Activated CD4-positive, alpha-beta T cell treated with anti-CD3 and anti-CD28 coated beads, Interleukin-2, amount 50 U/mL, for 24 hours (primary cell): ENCODE measurements around the gene SNTG2.

Source experiments
- DNase-seq, 2 donors: peaks; one replicate each; pipeline ENCODE4 v3.0.0-alpha.2; 2020; ENCODE audit warnings: low read depth in 1 of 2, low spot score in 1 of 2

SNTG2 gene

DNA sequence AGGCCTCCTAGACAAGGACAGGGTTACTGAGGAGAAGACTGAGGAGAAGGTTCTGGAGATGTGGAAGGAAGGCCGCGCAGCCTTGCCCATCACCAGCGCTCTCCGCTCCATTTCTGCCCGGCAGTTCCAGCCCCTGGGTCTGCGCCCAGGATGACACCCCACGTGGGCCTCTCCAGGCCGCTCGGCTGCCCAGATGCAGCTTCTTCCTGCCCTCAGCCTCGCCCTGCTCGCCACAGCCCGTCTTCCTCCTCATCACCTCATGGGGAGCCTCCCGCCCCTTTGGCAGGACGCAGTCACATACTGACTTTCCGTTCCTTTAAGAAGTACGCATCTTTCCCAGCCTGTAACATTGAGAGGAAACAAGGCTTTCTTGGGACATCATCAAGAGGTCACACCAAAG lies 37.1 kb downstream of the SNTG2 start:
- no peak for DNase-seq

DNA sequence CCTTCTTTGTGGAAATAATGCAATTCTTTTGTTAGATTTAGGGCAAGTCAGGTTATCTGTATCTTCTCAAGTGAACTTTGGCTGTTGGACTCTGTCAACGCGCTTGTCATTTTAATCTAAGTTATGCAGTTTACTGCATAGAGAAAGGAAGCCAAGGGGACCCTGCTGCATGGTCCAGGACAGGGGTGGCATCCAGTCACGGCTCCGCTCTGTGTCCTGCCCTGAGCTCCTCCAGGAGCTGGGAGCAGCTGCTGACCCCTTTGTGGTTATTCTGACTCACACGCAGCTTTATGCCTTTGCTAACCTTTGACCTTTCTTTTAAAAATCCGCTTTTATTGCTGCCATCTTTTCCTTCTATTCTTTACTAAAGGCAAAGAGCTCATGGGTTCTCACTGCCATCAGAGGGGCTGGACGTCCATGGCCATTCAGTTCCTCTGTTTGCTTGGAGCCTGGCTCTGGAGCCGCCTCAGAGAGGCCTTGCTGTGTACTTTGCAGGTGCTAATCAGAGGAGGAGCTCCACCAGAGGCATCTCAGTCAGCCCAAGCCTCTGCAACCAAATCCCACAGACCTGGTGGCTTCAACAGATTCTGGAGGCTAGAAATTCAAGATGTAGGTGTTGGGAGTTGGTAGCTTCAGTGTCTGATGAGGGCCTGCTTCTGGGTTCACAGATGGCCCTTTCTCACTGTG lies 39.3 kb downstream of the SNTG2 start:
- DNase-seq = no peak

DNA sequence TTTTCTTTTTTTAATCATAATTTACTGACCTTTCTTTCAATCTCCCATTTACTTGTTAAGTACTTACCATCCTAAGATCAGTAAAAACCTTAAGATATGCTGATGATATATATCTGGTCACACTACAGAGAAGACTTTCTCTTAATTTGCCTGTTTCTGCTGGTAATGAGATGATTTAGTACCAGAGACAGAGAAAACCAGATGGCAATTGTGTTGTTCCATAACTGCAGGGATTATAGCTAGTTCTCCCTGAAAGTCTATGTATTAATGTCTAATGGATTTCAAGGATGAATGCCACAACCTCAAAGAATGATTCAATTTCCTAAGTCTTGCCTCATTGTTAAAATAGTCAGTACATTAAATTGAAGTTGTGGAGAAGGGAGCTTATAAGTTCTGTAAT lies 40.3 kb downstream of the SNTG2 start:
- no peak for DNase-seq

DNA sequence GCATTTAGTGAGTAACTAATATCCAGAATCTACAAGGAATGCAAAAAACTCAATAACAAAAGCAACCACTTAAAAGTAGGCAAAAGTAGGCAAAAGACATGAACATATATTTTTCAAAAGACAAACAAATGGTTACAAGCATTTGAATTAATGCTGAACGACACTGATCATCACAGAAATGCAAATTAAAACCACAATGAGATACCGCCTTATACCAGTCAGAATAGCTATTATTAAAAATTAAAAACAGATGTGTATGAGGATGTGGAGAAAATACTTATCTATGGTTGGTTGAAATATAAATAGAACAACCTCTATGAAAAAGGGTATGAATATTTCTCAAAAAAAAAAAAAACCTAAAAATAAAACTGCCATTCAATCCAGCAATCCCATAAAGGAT lies 51.7 kb downstream of the SNTG2 start:
- DNase-seq = no peak

DNA sequence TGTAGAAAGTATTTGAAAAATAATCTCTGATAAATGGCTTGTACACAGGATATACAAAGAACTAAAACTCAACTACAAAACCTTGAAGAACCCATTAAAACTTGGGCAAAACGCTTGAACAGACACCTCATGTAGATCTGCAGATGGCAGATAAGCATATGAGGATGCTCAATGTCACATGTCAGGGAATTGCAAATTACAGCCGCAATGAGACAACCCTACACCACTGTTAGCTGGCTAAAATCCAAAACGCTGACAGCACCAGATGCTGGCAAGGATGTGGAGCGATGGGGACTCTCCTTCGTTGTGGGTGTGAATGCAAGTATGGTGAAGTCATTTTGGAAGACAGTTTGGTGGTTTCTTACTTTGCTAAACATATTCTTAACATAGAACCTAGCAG lies 53.7 kb downstream of the SNTG2 start:
- DNase-seq = no peak

DNA sequence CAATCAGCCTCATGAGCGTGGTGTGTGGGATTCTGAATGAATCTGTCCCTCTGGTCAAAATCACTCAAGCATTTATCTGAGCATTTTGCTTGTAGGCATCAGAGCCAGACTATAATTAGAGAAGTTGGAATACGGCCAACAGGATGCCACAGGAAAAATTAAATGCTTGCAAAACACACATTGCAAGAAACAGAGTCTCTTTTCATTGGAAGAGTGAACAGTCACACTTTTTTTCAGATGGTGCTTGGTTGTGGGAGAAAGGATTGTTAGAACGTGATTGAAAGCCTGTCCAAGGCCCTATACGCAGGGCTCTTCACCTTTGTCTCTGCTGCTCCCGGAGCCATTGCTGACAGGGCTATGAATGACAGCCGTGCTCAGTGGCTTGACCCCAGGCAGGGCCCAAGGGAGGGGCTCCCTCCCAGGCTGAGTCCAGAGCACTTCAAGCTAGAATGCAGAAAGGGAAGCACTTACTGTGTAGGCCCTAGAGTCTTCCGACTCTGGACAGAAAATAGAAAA lies 59.8 kb downstream of the SNTG2 start:
- no peak for DNase-seq

DNA sequence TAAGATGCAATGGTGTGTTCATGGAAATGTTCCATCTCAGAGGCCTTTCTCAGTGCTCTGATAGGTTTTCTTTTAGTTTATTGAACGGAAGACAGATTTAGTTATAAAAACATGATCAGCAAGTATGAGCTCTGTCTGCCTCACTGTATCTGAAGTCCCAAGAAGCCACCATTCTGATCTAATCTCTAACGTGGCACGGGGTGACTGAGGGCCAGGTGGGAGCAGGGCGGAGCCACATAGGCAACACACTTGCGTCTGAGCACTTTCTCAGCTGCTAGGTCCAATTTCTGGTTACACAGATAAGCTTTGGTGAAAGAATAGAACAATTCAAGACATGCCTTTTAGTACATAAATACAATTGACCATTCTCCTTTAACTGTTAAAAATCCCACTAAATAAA lies 60.4 kb downstream of the SNTG2 start:
- no peak for DNase-seq

DNA sequence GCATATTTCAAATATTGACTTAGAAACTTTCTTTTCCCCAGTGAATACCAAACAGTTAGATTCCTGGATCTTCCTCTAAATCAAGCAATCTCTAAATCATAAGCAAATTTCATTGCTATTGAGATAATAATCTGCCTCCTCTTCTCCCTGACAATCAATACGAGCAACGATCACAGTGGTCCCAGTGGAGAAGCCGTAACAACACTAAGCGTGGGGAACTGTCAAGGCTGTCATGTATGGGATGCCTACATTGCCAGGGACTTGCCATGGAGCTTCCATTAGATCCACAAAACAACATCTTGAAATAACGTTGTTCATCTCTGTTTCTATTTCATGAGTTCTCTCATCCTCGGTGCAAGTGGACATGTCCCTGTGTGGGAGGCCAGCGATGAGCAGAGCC lies 61.3 kb downstream of the SNTG2 start:
- no peak for DNase-seq

DNA sequence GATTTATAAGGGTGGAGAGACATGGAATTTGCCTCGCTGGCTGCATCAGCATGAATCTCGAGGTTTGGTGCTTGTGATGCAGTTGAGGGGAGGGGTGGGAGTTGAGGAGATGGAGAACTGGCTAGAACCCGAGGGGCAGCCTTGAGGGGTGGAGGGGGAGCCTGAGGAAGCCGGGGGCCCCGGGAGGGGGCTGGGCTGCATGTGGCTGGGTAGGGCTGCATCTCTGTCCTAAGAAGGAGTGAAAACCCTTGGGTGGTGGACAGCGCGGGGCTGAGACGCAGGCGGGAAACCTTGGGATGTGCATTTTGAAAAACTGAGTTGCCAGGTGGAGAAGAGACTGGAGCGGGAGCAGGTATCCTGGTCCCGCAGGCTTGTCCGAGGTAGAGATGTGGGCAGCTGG lies 64.2 kb downstream of the SNTG2 start:
- no peak for DNase-seq

DNA sequence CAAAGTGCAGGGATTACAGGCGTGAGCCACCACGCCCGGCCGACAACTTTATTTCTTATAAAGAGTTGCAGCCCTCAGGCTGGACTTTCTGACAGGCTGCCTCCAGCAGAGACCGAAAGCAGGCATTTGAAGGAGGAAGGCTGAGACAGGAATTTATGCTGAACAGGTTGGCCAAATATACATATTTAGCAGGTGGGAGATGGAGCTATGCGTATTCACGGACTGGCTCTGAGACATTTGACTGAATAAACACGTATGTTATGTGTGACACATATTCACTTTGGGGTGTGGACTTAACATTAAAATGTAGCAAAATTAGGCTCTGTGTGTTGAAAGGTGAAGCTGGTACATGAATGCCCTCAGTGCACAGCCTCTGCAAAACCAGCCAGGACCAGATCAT lies 65.9 kb downstream of the SNTG2 start:
- DNase-seq = no peak

DNA sequence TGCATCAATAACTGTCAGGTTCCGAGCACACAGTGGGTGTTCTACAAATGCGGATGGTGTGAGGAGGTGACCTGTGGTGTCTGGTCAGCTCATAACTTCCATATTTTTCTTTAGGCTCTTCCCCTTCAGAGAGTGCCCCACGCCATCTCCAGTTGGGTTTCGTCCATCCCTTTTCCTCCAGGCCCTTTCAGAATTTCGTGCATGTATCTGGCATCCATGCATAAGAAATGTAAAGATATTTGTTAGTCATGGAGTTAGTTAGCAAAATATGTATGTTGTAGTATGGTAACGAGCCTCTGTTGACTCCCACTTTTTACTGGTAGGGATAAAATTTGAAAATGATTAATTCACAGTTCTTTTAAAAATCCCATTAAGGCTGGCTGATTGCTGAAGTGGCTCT lies 67.2 kb downstream of the SNTG2 start:
- DNase-seq = no peak

DNA sequence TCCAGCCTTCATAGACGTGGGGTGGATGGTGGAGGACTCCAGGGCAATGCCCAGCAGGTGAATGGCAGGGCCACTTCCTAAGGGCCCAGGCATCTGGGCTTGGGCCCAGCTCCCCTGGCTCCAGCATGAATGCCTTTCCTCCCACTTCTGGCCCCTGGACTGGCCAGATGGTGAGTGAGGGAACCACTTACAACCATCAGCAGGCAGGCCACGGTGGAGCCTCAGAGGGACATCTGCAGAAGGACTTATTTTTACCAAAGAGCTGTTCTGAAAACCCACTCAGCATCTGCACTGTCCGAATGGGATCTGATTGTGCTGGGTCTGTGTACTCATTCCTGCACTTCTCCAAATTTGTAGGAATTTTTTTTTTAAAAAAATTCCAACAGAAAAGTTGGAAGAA lies 69.6 kb downstream of the SNTG2 start:
- DNase-seq = no peak

DNA sequence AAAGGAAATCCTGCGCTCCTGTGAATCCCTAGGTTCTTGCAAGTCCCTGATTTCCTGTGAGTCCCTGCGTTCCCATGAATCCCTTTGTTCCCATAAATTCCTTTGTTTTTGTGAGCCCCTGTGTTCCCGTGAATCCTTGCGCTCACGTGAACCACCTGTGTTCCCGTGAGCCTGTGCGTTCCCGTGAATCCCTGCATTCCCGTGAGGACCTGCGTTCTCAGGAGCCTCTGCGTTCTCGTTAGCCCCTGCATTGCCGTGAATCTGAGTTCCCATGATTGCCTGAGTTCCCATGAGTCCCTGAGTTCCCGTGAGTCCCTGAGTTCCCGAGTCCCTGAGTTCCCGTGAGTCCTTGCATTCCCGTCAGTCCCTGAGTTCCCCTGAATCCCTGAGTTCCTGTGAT lies 71.5 kb downstream of the SNTG2 start:
- no peak for DNase-seq

DNA sequence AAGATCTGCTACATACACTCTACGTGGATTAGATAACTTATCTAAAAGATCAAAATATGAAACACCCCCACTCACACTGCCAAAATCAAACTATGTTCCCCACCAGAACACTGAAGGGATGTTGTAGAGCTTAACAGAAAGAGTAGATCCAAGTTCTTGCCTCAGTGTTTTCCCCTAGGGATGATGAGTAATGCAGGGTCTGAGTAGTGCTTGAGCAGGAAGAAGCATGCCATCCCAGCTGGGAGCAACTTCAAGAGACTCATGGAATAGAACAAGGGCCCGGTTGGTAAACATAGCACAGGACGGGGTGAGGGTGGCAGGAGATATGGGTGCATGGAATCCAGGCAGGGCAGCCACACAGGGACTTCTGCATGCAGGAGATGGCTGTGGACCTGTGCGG lies 74.3 kb downstream of the SNTG2 start:
- DNase-seq = no peak

DNA sequence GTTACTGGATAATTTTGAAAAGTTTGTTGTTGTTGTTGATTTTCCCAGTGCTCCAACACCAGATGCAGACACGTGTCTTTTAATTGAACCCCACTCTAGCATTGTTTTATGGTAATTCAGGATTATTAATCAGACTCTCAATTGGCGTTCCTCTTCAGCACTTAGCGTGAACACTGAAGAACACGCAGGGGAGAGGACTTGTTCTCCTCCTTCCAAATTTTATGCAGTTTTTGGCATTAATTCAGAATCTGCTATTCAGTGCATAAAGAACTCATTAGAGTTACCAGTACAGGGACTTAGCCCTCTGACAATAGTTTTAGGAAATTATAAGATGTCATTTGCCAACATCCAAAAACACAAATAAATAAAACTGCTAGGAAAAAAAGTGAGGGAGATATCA lies 75.5 kb downstream of the SNTG2 start:
- DNase-seq = no peak

DNA sequence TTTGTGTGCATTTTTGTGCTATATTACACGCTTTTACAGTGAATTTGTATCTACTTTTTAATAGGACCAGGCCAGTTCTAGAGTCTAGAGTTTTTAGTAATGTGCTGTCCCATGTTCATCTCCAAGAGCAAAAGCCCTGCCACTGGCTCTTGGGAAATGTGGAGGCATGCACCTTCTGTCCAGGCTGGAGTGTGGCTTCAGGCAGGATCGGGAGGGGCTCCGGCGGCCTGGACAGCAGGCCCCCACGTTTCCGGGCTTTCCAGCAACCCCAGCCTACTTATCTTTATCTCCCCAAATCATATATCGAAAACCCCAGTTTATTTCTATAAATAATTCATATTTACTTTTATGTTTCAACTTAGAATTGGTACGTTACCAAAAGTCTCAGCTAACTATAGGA lies 78.2 kb downstream of the SNTG2 start:
- no peak for DNase-seq

DNA sequence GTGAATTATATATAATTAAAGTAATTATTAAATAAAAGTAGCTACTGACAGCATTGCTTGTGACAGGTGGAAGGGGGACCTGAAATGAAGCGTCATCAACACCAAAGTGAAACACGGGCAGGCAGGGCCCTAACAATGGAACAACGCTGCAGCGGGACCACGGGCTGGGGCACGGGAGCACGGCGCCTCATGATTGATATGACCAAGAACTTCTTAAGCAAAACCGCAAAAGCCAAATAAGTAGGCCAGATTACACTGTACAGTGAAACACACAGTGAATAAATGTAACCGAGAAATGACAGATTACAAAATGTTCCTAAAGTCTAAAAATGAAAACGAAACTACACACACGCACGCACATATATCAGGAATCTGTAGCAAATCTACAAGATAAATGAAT lies 81.4 kb downstream of the SNTG2 start:
- no peak for DNase-seq

DNA sequence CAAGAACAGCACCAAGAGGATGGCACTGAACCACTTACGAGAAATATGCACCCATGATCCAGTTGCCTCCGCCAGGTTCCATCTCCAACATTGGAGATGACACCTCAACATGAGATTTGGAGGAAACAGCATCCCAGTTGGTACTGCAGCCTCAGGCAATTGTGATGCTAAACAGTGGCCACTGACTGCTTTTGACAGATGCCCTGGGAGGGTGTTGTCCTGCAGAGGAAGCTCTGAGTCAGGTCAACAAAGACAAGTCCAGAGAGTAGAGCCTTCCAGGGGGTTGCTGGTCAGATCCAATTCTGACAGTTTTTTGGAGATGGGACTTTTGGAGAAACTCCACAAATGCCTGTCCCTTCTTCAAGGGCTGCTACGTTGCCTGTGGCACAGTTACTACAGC lies 82.4 kb downstream of the SNTG2 start:
- DNase-seq = no peak

DNA sequence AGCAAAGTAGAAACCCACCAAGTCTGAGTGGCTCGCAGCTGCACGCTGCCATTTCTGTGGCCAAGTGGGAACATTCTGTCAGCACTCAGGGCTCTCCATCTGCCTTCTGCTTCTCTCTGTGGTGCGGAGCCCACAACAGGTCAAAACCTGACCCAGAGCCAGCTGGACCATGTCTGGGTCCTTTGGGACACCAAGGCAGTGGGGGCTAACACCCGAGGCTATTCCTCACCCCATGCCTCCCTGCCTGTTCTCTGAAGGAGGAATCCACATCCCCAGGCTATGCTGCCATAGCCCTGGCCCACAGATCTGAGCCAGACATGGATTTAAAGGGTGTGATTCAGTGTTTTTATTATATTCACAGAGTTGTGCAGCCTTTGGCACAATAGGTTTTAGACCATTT lies 86.4 kb downstream of the SNTG2 start:
- no peak for DNase-seq

DNA sequence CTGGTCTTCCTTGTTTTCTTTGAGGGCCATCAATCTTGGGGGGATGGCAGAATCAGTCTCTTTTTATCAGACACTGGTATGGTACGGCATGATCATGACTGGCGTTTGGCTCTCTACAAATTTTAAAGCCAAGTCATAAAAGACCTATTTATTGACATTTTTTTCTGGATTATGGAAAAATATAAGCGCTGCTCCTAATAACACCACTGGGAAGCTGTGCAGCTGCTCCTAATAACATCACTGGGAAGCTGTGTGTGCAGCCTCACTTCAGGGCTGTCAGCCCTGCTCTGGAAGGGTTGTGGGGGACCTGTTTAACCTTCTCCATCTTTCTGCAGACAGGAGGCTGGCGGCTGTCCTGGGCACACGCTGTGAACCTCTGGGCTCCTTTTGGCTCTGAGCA lies 88.9 kb downstream of the SNTG2 start:
- no peak for DNase-seq

DNA sequence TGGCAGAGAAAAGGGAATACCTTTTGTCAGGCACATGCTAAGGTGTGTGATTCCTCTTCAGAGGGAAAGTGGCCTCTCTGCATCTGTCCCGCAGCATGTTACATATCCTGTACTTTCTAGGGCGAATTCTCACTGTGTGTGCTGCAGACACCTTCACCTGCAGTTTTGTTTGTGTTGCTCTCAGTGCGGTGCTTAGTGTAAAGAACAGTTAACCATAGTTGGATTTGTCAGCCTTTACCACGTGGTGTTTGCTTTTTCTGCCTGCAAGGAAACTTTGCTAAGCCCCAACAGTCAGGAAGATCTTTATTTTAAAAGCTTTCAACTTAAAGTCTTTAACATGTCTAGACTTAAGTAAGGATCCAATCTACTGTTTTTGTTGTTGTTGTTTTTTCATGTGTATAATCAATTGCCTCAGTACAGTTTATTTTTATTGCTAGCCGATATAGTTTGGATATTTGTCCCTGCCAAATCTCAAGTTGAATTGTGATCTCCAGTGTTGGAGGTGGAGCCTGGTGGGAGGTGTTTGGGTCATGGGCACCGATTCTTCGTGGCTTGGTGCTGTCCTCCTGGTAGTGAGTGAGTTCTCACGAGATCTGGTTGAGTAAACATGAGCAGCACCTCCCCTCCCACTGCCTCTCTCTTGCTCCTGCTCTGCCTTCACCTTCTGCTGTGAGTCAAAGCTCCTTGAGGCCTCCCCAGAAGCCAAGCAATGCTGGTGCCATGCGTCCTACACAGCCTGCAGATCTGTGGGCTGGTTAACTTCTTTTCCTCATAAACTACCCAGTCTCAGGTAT lies 90.6 kb downstream of the SNTG2 start:
- DNase-seq = no peak

DNA sequence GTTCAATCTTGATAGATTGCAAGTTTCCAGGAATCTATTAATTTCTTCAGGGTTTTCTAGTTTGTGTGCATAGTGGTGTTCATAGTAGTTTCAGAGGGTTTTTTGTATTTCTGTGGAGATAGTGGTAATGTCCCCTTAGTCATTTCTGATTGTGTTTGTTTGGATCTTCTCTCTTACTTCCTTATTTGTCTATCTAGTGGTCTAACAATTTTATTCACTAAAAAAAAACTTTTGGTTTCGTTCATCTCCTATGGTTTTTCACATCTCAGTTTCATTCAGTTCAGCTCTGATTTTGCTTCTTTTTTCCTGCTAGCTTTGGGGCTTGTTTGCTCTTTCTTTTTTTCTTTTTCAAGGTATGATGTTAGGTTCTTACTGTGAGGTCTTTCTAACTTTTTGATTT lies 94.5 kb downstream of the SNTG2 start:
- DNase-seq = no peak

DNA sequence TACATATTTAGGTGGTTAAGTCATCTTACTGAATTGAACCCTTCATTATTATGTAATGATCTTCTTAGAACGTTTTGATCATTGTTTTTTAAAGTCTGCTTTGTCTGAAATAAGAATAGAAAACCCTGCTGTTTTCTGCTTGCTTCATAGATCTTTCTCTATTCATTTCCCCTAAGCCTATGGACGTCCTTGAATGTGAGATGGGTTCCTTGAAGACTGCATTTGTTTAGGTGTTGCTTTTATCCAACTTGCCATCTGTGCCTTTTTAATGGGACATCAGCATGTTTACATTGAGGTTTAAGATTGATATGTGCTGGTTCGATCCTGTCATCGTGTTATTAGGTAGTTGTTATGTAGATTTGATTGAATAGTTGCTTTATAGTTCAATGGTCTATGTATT lies 95.4 kb downstream of the SNTG2 start:
- DNase-seq = no peak
